ENCODE measurements around the gene LIPC.
A peak's percentile ranks its signal among the peaks of the same experiment; 100 is the strongest.

Gene LIPC

GRCh38 chr15:58538901-58539300, 107.1 kb downstream of the LIPC start:
- Histone ChIP-seq H3K9me3 (ENCODE audit: control insufficient read depth, insufficient read depth, low read depth, low read length) (no peaks in the 10 kb centered on the region), H3K36me3 (ENCODE audit: control insufficient read depth in 2 of 2, insufficient read depth in 1 of 2, low read length in 2 of 2) (no peaks in the 10 kb centered on the region), H3K27ac (ENCODE audit: extremely low read depth, low read depth, low read length) (no peak overlapping the region), H3K4me3 (ENCODE audit: low read depth, low read length) (no peak overlapping the region), H3K4me1 (ENCODE audit: control insufficient read depth, insufficient read depth, low read length) (no peaks in the 10 kb centered on the region)
- ChIA-PET CTCF (interaction anchor here (0.6 kb wide), 1 partner anchor 252 kb away, joined by 3 read pairs; no protein-coding TSS in a partner anchor), POLR2A (no interaction called here)
- TF ChIP-seq HOXC10 (CRISPR knock-in tag; IDR thresholded peaks at IDR 0.05) (no peak), SETDB1 (IDR thresholded peaks at IDR 0.05; ENCODE audit: insufficient read length, low read length) (peak; percentile 30)

GRCh38 chr15:58539548-58539947, 107.8 kb downstream of the LIPC start:
- Histone ChIP-seq H3K27ac (ENCODE audit: extremely low read depth, low read depth, low read length) (no peak overlapping the region), H3K4me3 (ENCODE audit: low read depth, low read length) (no peak overlapping the region), H3K36me3 (ENCODE audit: control insufficient read depth in 2 of 2, insufficient read depth in 1 of 2, low read length in 2 of 2) (no peaks in the 10 kb centered on the region), H3K9me3 (ENCODE audit: control insufficient read depth, insufficient read depth, low read depth, low read length) (no peaks in the 10 kb centered on the region), H3K4me1 (ENCODE audit: control insufficient read depth, insufficient read depth, low read length) (no peaks in the 10 kb centered on the region)
- CTCF ChIA-PET = no interaction called here
- POLR2A ChIA-PET = no interaction called here
- TF ChIP-seq KLF1 (tag by site-specific recombination; IDR thresholded peaks at IDR 0.05) (no peak), SCRT1 (tag by site-specific recombination; IDR thresholded peaks at IDR 0.05; ENCODE audit: borderline replicate concordance) (no peak), ZNF394 (tag by site-specific recombination; IDR thresholded peaks at IDR 0.05; ENCODE audit: borderline replicate concordance) (no peak), ZNF670 (tag by site-specific recombination; IDR thresholded peaks at IDR 0.05; ENCODE audit: low read depth) (no peak), ZNF274 (IDR thresholded peaks at IDR 0.05; ENCODE audit: low read length) (no peak), ZNF274 (tag by site-specific recombination; IDR thresholded peaks at IDR 0.05; ENCODE audit: borderline replicate concordance) (no peak), KLF8 (tag by site-specific recombination; IDR thresholded peaks at IDR 0.05) (no peak), ZNF280D (tag by site-specific recombination; IDR thresholded peaks at IDR 0.05) (no peak), ZBTB8A (tag by site-specific recombination; IDR thresholded peaks at IDR 0.05) (no peak), ZNF239 (tag by site-specific recombination; IDR thresholded peaks at IDR 0.05) (no peak), ZNF529 (tag by site-specific recombination; IDR thresholded peaks at IDR 0.05; ENCODE audit: insufficient replicate concordance) (no peak), ZNF335 (tag by site-specific recombination; conservative IDR thresholded peaks at IDR 0.05) (no peak)

GRCh38 chr15:58541410-58542087, 109.8 kb downstream of the LIPC start:
- ChIA-PET CTCF (no interaction called here), POLR2A (interaction anchor here (0.6 kb wide), 1 partner anchor 35 kb away, joined by 4 read pairs; no protein-coding TSS in a partner anchor)
- H3K27ac ChIP-seq (ENCODE audit: extremely low read depth, low read depth, low read length) = no peak overlapping the region
- no peak overlapping the region for H3K4me3 ChIP-seq (ENCODE audit: low read depth, low read length)
- no peak for TF ChIP-seq PBX3 (CRISPR knock-in tag; IDR thresholded peaks at IDR 0.05)
- TF ChIP-seq ZNF354C (tag by site-specific recombination; IDR thresholded peaks at IDR 0.05; ENCODE audit: borderline replicate concordance, low read depth) = no peak
- no peak for TF ChIP-seq IKZF3 (tag by site-specific recombination; IDR thresholded peaks at IDR 0.05)
- no peak for TF ChIP-seq ZNF623 (tag by site-specific recombination; IDR thresholded peaks at IDR 0.05)
- TF ChIP-seq ZFHX2 (tag by site-specific recombination; conservative IDR thresholded peaks at IDR 0.05) = no peak
- TF ChIP-seq KLF17 (tag by site-specific recombination; IDR thresholded peaks at IDR 0.05) = no peak
- TF ChIP-seq ZNF416 (tag by site-specific recombination; IDR thresholded peaks at IDR 0.05) = no peak
- no peak for TF ChIP-seq ZNF157 (tag by site-specific recombination; IDR thresholded peaks at IDR 0.05)
- TF ChIP-seq ZNF610 (tag by site-specific recombination; IDR thresholded peaks at IDR 0.05; ENCODE audit: borderline replicate concordance) = no peak
- TF ChIP-seq ZNF555 (tag by site-specific recombination; conservative IDR thresholded peaks at IDR 0.05) = no peak
- TF ChIP-seq YY2 (tag by site-specific recombination; IDR thresholded peaks at IDR 0.05) = no peak
- no peak for TF ChIP-seq ZNF423 (tag by site-specific recombination; IDR thresholded peaks at IDR 0.05)
- H3K4me1 ChIP-seq (ENCODE audit: control insufficient read depth, insufficient read depth, low read length) = no peaks in the 10 kb centered on the region
- H3K36me3 ChIP-seq (ENCODE audit: control insufficient read depth in 2 of 2, insufficient read depth in 1 of 2, low read length in 2 of 2) = no peaks in the 10 kb centered on the region
- H3K9me3 ChIP-seq (ENCODE audit: control insufficient read depth, insufficient read depth, low read depth, low read length) = no peaks in the 10 kb centered on the region

All from HEK293 (cell line).